HepG2 (cell line): ENCODE measurements around the gene DHRS4L2. TPM values are rescaled to one million over a fixed set of nuclear protein-coding genes. Genes with fewer than 3 reads are reported as not detected.
A peak's percentile ranks its signal among the peaks of the same experiment; 100 is the strongest.

Source experiments
- AHR ChIP-seq: IDR thresholded peaks from 2 replicates; pipeline ENCODE4 v1.6.1; 2018; ENCODE audit warnings: missing genetic modification reagents, missing compliant biosample characterization
- CAMTA2 ChIP-seq: sonication (generic); formaldehyde crosslinking; IDR thresholded peaks from 2 replicates; pipeline ENCODE4 v1.4.0; 2020; ENCODE audit warnings: mild to moderate bottlenecking, missing genetic modification reagents, borderline replicate concordance
- CBX2 ChIP-seq, 2 experiments: fragments of 200-600 bp in 1 of 2; sonication (generic); formaldehyde crosslinking in 1 of 2; IDR thresholded peaks; 2 replicates each; pipeline versions ENCODE4 v1.7.0 to v1.8.1; 2018 to 2022; ENCODE audit warnings: low read depth in 2 of 2, low read length in 1 of 2, mild to moderate bottlenecking in 1 of 2, missing genetic modification reagents in 1 of 2
- FOXO1 ChIP-seq: sonication (generic); formaldehyde crosslinking; IDR thresholded peaks from 2 replicates; pipeline ENCODE4 v1.4.0; 2020; ENCODE audit warnings: missing genetic modification reagents
- MLLT10 ChIP-seq: sonication (generic); formaldehyde crosslinking; IDR thresholded peaks from 2 replicates; pipeline ENCODE4 v1.4.0; 2020; ENCODE audit warnings: missing genetic modification reagents
- NFATC3 ChIP-seq: sonication (generic); formaldehyde crosslinking; IDR thresholded peaks from 2 replicates; pipeline ENCODE4 v1.5.1; 2020; ENCODE audit warnings: mild to moderate bottlenecking, missing genetic modification reagents
- RFXAP ChIP-seq: sonication (generic); formaldehyde crosslinking; IDR thresholded peaks from 2 replicates; pipeline ENCODE4 v1.4.0; 2020; ENCODE audit warnings: missing genetic modification reagents, borderline replicate concordance
- SOX6 ChIP-seq, 2 experiments: fragments of 450-650 bp in 1 of 2; sonication (generic) in 1 of 2; formaldehyde crosslinking in 1 of 2; IDR thresholded peaks; 2 replicates each; pipeline versions ENCODE4 v1.4.0 to v1.6.1; 2017 to 2020; ENCODE audit warnings: antibody characterized with exemption in 1 of 2, mild to moderate bottlenecking in 1 of 2, missing genetic modification reagents in 1 of 2
- XRCC5 ChIP-seq: fragments of 200-400 bp; formaldehyde crosslinking; optimal IDR thresholded peaks from 2 replicates; pipeline ENCODE3; 2017; ENCODE audit warnings: mild to moderate bottlenecking, low read length
- ZKSCAN1 ChIP-seq: fragments of 150-350 bp; IDR thresholded peaks from 2 replicates; pipeline ENCODE4 v1.6.1; 2014; ENCODE audit warnings: low read length
- ZNF263 ChIP-seq: sonication (generic); formaldehyde crosslinking; IDR thresholded peaks from 2 replicates; pipeline ENCODE4 v1.4.0; 2020; ENCODE audit warnings: missing genetic modification reagents
- ZNF292 ChIP-seq: sonication (generic); formaldehyde crosslinking; IDR thresholded peaks from 2 replicates; pipeline ENCODE4 v1.8.1; 2022; ENCODE audit warnings: mild to moderate bottlenecking, low read depth, missing genetic modification reagents, borderline replicate concordance
- ZNF484 ChIP-seq: sonication (generic); formaldehyde crosslinking; IDR thresholded peaks from 2 replicates; pipeline ENCODE4 v1.5.1; 2020; ENCODE audit warnings: mild to moderate bottlenecking, low read depth, missing genetic modification reagents, borderline replicate concordance
- polyA plus RNA-seq, 8 experiments: library from polyadenylated mRNA; depleted of rRNA in 3 of 8; stranded (reverse) in 7 of 8; unstranded in 1 of 8; fragments of >200 nt; fragmentation: Illumina TruSeq in 4 of 8; extraction: Trizol in 4 of 8; gene quantifications; 2 replicates each; pipeline versions ENCODE4 v1.2.1 to v1.2.3, GENCODE V29; 2011 to 2016; ENCODE audit warnings: low read depth in 4 of 8, missing spikeins in 1 of 8, mixed read lengths in 1 of 8; ENCODE audit not compliant: insufficient read depth in 1 of 8
- total RNA-seq, 5 experiments: library from RNA; depleted of rRNA; stranded (reverse); fragments of >200 nt; fragmentation: Illumina TruSeq; extraction: Trizol; gene quantifications; 2 replicates each; pipeline ENCODE4 v1.2.3, GENCODE V29; 2016; ENCODE audit warnings: low read depth in 1 of 5
- TF ChIP-seq, protein P1 (sequence below): sonication (generic); formaldehyde crosslinking; IDR thresholded peaks from 2 replicates; pipeline ENCODE4 v1.5.1; 2020; ENCODE audit warnings: missing genetic modification reagents, mild to moderate bottlenecking, borderline replicate concordance
- TF ChIP-seq, protein P2 (sequence below): sonication (generic); formaldehyde crosslinking; IDR thresholded peaks from 2 replicates; pipeline ENCODE4 v1.8.1; 2022; ENCODE audit warnings: low read depth, mild to moderate bottlenecking, missing genetic modification reagents
- TF ChIP-seq, protein P3 (sequence below): sonication (generic); formaldehyde crosslinking; IDR thresholded peaks from 2 replicates; pipeline ENCODE4 v1.5.0; 2020; ENCODE audit warnings: missing genetic modification reagents

The DHRS4L2 gene
- total and polyA plus RNA-seq, 2 of the 13 experiments (the other 11 are each of a cell fraction or from before 2014, with no cell fraction given), result 24.7 to 38.2 TPM

DNA sequence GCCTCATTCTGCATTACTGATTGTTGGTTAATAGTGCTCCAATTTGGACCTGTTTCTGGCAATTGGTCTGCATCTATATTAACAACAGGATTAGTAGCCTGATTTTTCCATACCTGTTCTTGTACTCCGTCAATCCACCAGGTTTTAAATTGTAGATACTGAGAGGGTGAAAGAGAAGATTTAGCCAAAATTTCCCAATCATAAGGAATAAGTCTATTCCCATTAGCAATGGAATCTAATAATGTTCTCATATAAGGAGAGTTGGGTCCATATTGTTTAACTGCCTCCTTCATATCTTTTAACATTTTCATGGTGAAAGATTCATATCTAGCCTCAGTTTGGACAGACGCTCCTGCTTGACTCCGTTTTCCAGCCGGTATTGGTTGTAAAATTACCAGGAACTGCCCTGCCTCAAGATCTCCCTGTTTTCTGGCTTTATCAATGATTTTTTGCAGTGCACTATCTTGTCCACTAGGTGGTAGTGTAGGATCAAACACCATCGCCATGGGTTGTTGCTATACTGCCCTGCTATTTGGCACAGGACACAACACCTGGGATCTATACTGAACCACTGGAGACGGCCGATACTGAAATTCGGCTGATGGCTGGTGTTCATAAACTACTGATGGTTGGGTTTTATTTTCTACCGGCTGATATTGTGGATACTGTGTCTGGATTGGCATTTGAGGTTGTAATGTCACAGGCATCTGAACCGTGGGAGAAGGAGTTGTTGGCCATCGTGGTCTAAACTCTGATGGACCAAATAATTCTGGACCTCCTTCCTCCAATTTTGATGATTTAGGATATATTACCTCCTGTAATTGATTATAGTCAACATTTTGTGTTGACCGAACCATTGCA lies 25.2 kb downstream of the DHRS4L2 start (continued):
- TF ChIP-seq, protein P1, sequence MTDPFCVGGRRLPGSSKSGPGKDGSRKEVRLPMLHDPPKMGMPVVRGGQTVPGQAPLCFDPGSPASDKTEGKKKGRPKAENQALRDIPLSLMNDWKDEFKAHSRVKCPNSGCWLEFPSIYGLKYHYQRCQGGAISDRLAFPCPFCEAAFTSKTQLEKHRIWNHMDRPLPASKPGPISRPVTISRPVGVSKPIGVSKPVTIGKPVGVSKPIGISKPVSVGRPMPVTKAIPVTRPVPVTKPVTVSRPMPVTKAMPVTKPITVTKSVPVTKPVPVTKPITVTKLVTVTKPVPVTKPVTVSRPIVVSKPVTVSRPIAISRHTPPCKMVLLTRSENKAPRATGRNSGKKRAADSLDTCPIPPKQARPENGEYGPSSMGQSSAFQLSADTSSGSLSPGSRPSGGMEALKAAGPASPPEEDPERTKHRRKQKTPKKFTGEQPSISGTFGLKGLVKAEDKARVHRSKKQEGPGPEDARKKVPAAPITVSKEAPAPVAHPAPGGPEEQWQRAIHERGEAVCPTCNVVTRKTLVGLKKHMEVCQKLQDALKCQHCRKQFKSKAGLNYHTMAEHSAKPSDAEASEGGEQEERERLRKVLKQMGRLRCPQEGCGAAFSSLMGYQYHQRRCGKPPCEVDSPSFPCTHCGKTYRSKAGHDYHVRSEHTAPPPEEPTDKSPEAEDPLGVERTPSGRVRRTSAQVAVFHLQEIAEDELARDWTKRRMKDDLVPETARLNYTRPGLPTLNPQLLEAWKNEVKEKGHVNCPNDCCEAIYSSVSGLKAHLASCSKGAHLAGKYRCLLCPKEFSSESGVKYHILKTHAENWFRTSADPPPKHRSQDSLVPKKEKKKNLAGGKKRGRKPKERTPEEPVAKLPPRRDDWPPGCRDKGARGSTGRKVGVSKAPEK (CRISPR knock-in tag), result no peak
- TF ChIP-seq CAMTA2 (CRISPR knock-in tag), result no peak
- TF ChIP-seq SOX6 (IDR thresholded peaks at IDR 0.05), result no peak
- 0 out of 2 replicates have a peak, but pooled peaks have one; percentile 30 for TF ChIP-seq SOX6 (CRISPR knock-in tag; IDR thresholded peaks at IDR 0.05)
- TF ChIP-seq, protein P2, sequence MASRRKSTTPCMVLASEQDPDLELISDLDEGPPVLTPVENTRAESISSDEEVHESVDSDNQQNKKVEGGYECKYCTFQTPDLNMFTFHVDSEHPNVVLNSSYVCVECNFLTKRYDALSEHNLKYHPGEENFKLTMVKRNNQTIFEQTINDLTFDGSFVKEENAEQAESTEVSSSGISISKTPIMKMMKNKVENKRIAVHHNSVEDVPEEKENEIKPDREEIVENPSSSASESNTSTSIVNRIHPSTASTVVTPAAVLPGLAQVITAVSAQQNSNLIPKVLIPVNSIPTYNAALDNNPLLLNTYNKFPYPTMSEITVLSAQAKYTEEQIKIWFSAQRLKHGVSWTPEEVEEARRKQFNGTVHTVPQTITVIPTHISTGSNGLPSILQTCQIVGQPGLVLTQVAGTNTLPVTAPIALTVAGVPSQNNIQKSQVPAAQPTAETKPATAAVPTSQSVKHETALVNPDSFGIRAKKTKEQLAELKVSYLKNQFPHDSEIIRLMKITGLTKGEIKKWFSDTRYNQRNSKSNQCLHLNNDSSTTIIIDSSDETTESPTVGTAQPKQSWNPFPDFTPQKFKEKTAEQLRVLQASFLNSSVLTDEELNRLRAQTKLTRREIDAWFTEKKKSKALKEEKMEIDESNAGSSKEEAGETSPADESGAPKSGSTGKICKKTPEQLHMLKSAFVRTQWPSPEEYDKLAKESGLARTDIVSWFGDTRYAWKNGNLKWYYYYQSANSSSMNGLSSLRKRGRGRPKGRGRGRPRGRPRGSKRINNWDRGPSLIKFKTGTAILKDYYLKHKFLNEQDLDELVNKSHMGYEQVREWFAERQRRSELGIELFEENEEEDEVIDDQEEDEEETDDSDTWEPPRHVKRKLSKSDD, result no peak
- no peak for TF ChIP-seq AHR
- TF ChIP-seq ZKSCAN1, result no peak; the same call in 1 of the 2 replicates
- TF ChIP-seq NFATC3 (CRISPR knock-in tag), result peak; percentile 94; the same call in 1 of the 2 replicates
- TF ChIP-seq, protein P3, sequence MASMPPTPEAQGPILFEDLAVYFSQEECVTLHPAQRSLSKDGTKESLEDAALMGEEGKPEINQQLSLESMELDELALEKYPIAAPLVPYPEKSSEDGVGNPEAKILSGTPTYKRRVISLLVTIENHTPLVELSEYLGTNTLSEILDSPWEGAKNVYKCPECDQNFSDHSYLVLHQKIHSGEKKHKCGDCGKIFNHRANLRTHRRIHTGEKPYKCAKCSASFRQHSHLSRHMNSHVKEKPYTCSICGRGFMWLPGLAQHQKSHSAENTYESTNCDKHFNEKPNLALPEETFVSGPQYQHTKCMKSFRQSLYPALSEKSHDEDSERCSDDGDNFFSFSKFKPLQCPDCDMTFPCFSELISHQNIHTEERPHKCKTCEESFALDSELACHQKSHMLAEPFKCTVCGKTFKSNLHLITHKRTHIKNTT, result no peak
- TF ChIP-seq ZNF263 (CRISPR knock-in tag), result no peak
- no peak for TF ChIP-seq ZNF292 (CRISPR knock-in tag)
- peak; percentile 65 for TF ChIP-seq XRCC5
- TF ChIP-seq FOXO1 (CRISPR knock-in tag), result peak; percentile 78
- no peak for TF ChIP-seq ZNF484
- TF ChIP-seq RFXAP (CRISPR knock-in tag), result peak; percentile 46; the same call in 1 of the 2 replicates
- no peak for TF ChIP-seq CBX2 (IDR thresholded peaks at IDR 0.05; ENCODE audit: low read depth, low read length)
- TF ChIP-seq CBX2 (CRISPR knock-in tag; IDR thresholded peaks at IDR 0.05; ENCODE audit: low read depth), result no peak
- TF ChIP-seq MLLT10 (CRISPR knock-in tag), result no peak
